HCT116 (cell line): Measurements from ENCODE around the gene FARP1. TPM values are rescaled to one million over a fixed set of nuclear protein-coding genes. Genes with fewer than 3 reads are reported as not detected.

Experiments
- ATAC-seq: fragments of 200-7000 bp; cut with Tn5 transposase; 2 replicates; pipeline ENCODE4 v1.9.1; 2020; ENCODE audit warnings: mild to moderate bottlenecking, moderate library complexity
- BruUV-seq: library from RNA; stranded (reverse); fragments of 400-500 nt; replicated peaks from 2 replicates; lab custom pipeline; 2021; lab: Mats Ljungman, UMichigan
- CTCF ChIA-PET: fragments of 300-600 bp; sonication (Branson Sonifier 250); formaldehyde crosslinking; loops from one replicate; lab custom pipeline; 2021; ENCODE audit warnings: antibody characterized with exemption; lab: Charles Lee
- POLR2A ChIA-PET: fragments of 300-600, 350-600 bp; sonication (Branson Sonifier 250); formaldehyde crosslinking; loops from one replicate; lab custom pipeline; 2021; ENCODE audit warnings: antibody characterized with exemption; lab: Charles Lee
- RAD21 ChIA-PET, 2 experiments: fragments of 300-600 bp; sonication (Branson Sonifier 250); formaldehyde crosslinking; loops; one replicate each; lab custom pipeline; 2023; ENCODE audit warnings: low total read pairs in 2 of 2; ENCODE audit not compliant: uncharacterized antibody in 2 of 2, unreplicated experiment in 2 of 2, low non-redundant PET in 1 of 2; lab: Charles Lee
- DNase-seq: peaks from one replicate; pipeline ENCODE4 v3.0.0-alpha.2; 2010; ENCODE audit warnings: low read depth, low spot score
- H2AFZ ChIP-seq: fragments of 200-600 bp; shearing (Covaris generic), sonication (generic); 2 replicates; pipeline ENCODE4 v1.6.1; 2017; ENCODE audit warnings: low read depth, mixed run types, mixed read lengths, antibody characterized with exemption, low read length; ENCODE audit not compliant: poor library complexity, severe bottlenecking
- H3K27ac ChIP-seq: 2 replicates; pipeline ENCODE4 v1.5.1; 2012; ENCODE audit warnings: low read depth, low read length
- H3K27me3 ChIP-seq: fragments of 200-600 bp; sonication (generic); 2 replicates; pipeline ENCODE4 v1.6.1; 2016; ENCODE audit warnings: mixed run types, low read length, mixed read lengths; ENCODE audit not compliant: insufficient read depth
- H3K36me3 ChIP-seq, 2 experiments: fragments of 200-500 bp in 1 of 2; fragments of 200-600 bp in 1 of 2; sonication (Bioruptor generic) in 1 of 2; sonication (generic) in 1 of 2; 2 replicates each; pipeline versions ENCODE4 v1.5.1 to v1.6.1; 2014 to 2016; ENCODE audit warnings: low read length in 2 of 2, inconsistent platforms in 1 of 2, mixed read lengths in 1 of 2, mixed run types in 1 of 2; ENCODE audit not compliant: insufficient read depth in 2 of 2, control insufficient read depth in 1 of 2
- H3K4me1 ChIP-seq, 2 experiments: fragments of 200-600 bp in 1 of 2; sonication (generic) in 1 of 2; 2 replicates each; pipeline versions ENCODE4 v1.5.1 to v1.6.1; 2012 to 2017; ENCODE audit warnings: low read length in 2 of 2, inconsistent platforms in 1 of 2, mild to moderate bottlenecking in 1 of 2, mixed read lengths in 1 of 2, mixed run types in 1 of 2, moderate library complexity in 1 of 2; ENCODE audit not compliant: insufficient read depth in 2 of 2, control insufficient read depth in 1 of 2
- H3K4me2 ChIP-seq: fragments of 200-600 bp; sonication (generic); 2 replicates; pipeline ENCODE4 v1.6.1; 2017; ENCODE audit warnings: mixed run types, low read length, mixed read lengths
- H3K4me3 ChIP-seq, 2 experiments: fragments of 200-600 bp in 1 of 2; sonication (generic) in 1 of 2; replicated peaks in 1 of 2; 2 replicates each; pipeline ENCODE4 v1.5.1; 2011 to 2016; ENCODE audit warnings: low read length in 2 of 2, control low read depth in 1 of 2, low read depth in 1 of 2, mild to moderate bottlenecking in 1 of 2, mixed read lengths in 1 of 2, mixed run types in 1 of 2
- H3K79me2 ChIP-seq: fragments of 200-600 bp; sonication (generic); 2 replicates; pipeline ENCODE4 v1.6.1; 2017; ENCODE audit warnings: mild to moderate bottlenecking, mixed run types, low read length, moderate library complexity, mixed read lengths; ENCODE audit not compliant: insufficient read depth
- H3K9ac ChIP-seq: fragments of 200-600 bp; sonication (generic); 2 replicates; pipeline ENCODE4 v1.6.1; 2016; ENCODE audit warnings: low read length, mixed read lengths
- H3K9me2 ChIP-seq: fragments of 200-600 bp; sonication (generic), shearing (Covaris generic); 2 replicates; pipeline ENCODE4 v1.6.1; 2017; ENCODE audit warnings: mixed run types, mild to moderate bottlenecking, moderate library complexity; ENCODE audit not compliant: insufficient read depth
- H3K9me3 ChIP-seq, 2 experiments: fragments of 200-500 bp in 1 of 2; fragments of 200-600 bp in 1 of 2; sonication (Bioruptor generic) in 1 of 2; sonication (generic) in 1 of 2; 2 replicates each; pipeline ENCODE4 v1.6.1; 2014 to 2017; ENCODE audit warnings: low read length in 2 of 2, mixed read lengths in 2 of 2, inconsistent platforms in 1 of 2, low read depth in 1 of 2, mild to moderate bottlenecking in 1 of 2, mixed run types in 1 of 2, moderate library complexity in 1 of 2; ENCODE audit not compliant: control insufficient read depth in 1 of 2, insufficient read depth in 1 of 2
- H4K20me1 ChIP-seq: fragments of 200-600 bp; sonication (generic), shearing (Covaris generic); 2 replicates; pipeline ENCODE4 v1.6.1; 2017; ENCODE audit warnings: mixed run types, mild to moderate bottlenecking, moderate library complexity; ENCODE audit not compliant: insufficient read depth
- ATF3 ChIP-seq: IDR thresholded peaks from 2 replicates; pipeline ENCODE4 v1.6.1; 2012
- CEBPB ChIP-seq: IDR thresholded peaks from 2 replicates; pipeline ENCODE4 v1.6.1; 2012; ENCODE audit warnings: low read depth
- EGR1 ChIP-seq: IDR thresholded peaks from 2 replicates; pipeline ENCODE4 v1.6.1; 2012; ENCODE audit warnings: low read depth
- REST ChIP-seq: IDR thresholded peaks from 2 replicates; pipeline ENCODE4 v1.6.1; 2012; ENCODE audit warnings: low read depth
- TCF7L2 ChIP-seq: IDR thresholded peaks from 2 replicates; pipeline ENCODE4 v1.7.0; 2011; ENCODE audit warnings: borderline replicate concordance, inconsistent platforms; ENCODE audit not compliant: insufficient read depth, insufficient read length; ENCODE audit errors: extremely low read depth
- ZFX ChIP-seq: fragments of 450-650 bp; IDR thresholded peaks from 2 replicates; pipeline ENCODE4 v1.6.1; 2017
- intact Hi-C: fragments of 100-400 bp; cut with micrococcal nuclease; formaldehyde crosslinking; loops from 2 replicates; pipeline ENCODE4 v1.10.0; 2022
- total RNA-seq: library from RNA; stranded (reverse); gene quantifications from one replicate; pipeline ENCODE4 v1.2.1, GENCODE V29; 2021; ENCODE audit not compliant: unreplicated experiment

Gene FARP1
- total RNA-seq, 1 experiment from 2014 or later, result 30.5 TPM

DNA sequence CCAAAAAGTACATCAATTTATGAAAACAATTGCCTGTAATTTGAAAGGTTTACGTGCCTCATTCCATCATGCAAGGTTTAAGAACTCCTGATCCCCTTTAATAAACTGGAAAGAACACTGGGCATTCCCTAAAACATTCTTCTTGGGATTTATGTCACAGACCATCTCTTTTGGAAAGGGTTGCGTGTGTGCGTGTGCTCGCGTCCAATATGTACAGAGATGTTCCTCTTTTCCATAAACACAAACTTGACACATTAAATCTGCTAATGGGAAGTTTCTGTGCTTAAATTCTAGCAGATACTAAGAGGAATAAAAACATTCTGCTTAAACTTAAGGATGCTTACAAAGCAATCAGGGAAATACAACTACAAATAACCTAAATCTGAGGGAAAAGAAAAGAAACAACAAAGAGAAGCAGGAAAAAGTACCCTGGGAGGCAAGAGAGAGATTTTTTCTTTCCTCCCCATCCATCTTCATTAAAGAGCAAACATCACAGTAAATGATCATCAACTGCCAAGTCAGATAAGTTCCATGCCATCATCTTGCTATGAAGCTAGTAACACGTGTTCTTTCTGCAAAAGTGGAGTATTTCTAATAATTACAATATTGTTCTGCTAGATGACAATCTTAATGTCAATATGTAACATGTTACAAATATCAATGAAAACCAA, 350.3 kb downstream of the FARP1 start:
- Histone ChIP-seq H3K4me2 (no peak overlapping the region), H3K4me3 (no peak overlapping the region), H3K9ac (no peak overlapping the region), H3K9me3 (no peaks in the 10 kb centered on the region), H2AFZ (no peak overlapping the region), H3K36me3 (no peaks in the 10 kb centered on the region), H3K79me2 (peaks cover 92% of the 10 kb centered on the region), H3K4me1 (peaks cover 0 to 35% of the 10 kb centered on the region in 2 experiments; a peak in 1 of 4 replicates), H3K9me2 (no peaks in the 10 kb centered on the region), H3K27ac (no peak overlapping the region), H4K20me1 (peaks cover 6% of the 10 kb centered on the region; the same call in 1 of the 2 replicates), H3K27me3 (no peaks in the 10 kb centered on the region)
- intact Hi-C loops, result no loop called here
- no peak for DNase-seq
- BruUV-seq, result no TSS peak
- ATAC-seq, result no peak
- ChIA-PET CTCF (interaction anchor here (1.3 kb wide), 1 partner anchor 160 kb away, joined by 3 read pairs; no protein-coding TSS in a partner anchor), RAD21 (no interaction called here), POLR2A (no interaction called here)
- TF ChIP-seq REST, result no peak
- no peak for TF ChIP-seq ATF3
- no peak for TF ChIP-seq EGR1
- no peak for TF ChIP-seq ZFX
- TF ChIP-seq CEBPB, result no peak
- no peak for TF ChIP-seq TCF7L2
